Measurements from ENCODE around the gene USP33.

GRCh38 chr1:77781683-77782082 is 22.0 kb upstream of the USP33 start:
- TF ChIP-seq CTCF (IDR thresholded peaks at IDR 0.05) (no peak), POLR2AphosphoS5 (IDR thresholded peaks at IDR 0.05) (no peak), POLR2A (IDR thresholded peaks at IDR 0.05) (no peak)
